ENCODE measurements around the gene PDIA3. TPM values are rescaled to one million over a fixed set of nuclear protein-coding genes. Genes with fewer than 3 reads are reported as not detected.

Gene PDIA3
- total and polyA plus RNA-seq, 2 of the 13 experiments (the other 11 are each of a cell fraction or from before 2014, with no cell fraction given): 238 to 433 TPM

DNA sequence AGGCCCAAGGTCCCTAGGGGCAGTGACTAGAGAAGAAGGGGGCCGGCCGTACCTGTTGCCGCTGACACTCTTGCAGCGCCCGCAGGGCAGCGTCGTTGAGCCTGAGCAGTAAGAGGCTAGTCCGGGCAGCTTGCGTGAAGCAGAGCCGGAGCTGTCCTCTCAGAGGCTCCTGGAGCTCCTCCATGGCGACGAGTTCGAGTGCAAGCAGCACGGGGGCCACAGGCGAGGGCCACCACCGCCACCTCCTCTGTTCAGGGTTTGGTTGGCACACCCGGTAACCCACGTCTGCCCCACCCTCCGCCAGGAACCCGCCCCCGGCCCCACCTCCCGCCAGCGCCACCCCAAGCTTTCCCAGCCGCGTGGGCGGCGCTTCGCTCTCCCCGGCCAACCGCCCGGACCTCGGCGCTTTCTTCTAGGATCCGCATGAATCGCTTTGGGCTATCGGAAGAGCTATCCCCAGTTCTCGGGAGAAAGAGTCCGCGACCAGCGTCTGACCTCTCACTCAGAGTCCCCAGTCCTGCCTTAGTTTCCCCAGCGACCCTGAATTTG lies 30.6 kb downstream of the PDIA3 start, which contains the start of gene ELL3 (continued):
- no peak for TF ChIP-seq ZNF484 (CRISPR knock-in tag; IDR thresholded peaks at IDR 0.05; ENCODE audit: borderline replicate concordance, low read depth)
- TF ChIP-seq NONO (IDR thresholded peaks at IDR 0.05): no peak
- TF ChIP-seq NONO (CRISPR knock-in tag; conservative IDR thresholded peaks at IDR 0.05): 0 out of 2 replicates have a peak, but pooled peaks have one; percentile 17
- TF ChIP-seq, protein P1, sequence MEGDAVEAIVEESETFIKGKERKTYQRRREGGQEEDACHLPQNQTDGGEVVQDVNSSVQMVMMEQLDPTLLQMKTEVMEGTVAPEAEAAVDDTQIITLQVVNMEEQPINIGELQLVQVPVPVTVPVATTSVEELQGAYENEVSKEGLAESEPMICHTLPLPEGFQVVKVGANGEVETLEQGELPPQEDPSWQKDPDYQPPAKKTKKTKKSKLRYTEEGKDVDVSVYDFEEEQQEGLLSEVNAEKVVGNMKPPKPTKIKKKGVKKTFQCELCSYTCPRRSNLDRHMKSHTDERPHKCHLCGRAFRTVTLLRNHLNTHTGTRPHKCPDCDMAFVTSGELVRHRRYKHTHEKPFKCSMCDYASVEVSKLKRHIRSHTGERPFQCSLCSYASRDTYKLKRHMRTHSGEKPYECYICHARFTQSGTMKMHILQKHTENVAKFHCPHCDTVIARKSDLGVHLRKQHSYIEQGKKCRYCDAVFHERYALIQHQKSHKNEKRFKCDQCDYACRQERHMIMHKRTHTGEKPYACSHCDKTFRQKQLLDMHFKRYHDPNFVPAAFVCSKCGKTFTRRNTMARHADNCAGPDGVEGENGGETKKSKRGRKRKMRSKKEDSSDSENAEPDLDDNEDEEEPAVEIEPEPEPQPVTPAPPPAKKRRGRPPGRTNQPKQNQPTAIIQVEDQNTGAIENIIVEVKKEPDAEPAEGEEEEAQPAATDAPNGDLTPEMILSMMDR (CRISPR knock-in tag; IDR thresholded peaks at IDR 0.05): 0 out of 2 replicates have a peak, but pooled peaks have one; percentile 4
- TF ChIP-seq ZNF770 (CRISPR knock-in tag; IDR thresholded peaks at IDR 0.05): no peak
- no peak for TF ChIP-seq FOXM1 (CRISPR knock-in tag; IDR thresholded peaks at IDR 0.05)
- no peak for TF ChIP-seq TBP (CRISPR knock-in tag; IDR thresholded peaks at IDR 0.05)
- no peak for TF ChIP-seq FOXC1 (CRISPR knock-in tag; IDR thresholded peaks at IDR 0.05; ENCODE audit: borderline replicate concordance)
- no peak for TF ChIP-seq ZNF30 (CRISPR knock-in tag; IDR thresholded peaks at IDR 0.05)
- TF ChIP-seq, protein P2, sequence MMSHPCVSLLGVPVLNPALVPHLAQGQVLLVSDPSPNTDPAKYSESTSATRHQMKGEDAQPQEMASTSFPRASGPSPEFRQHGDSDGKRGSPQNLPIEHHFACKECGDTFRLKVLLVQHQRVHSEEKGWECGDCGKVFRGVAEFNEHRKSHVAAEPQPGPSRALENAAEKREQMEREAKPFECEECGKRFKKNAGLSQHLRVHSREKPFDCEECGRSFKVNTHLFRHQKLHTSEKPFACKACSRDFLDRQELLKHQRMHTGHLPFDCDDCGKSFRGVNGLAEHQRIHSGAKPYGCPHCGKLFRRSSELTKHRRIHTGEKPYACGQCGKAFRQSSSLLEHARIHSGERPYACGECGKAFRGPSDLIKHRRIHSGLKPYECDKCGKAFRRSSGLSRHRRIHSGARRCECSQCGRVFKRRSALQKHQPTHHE (CRISPR knock-in tag; IDR thresholded peaks at IDR 0.05; ENCODE audit: borderline replicate concordance): no peak
- TF ChIP-seq KAT2B (IDR thresholded peaks at IDR 0.05; ENCODE audit: borderline replicate concordance, low read depth, low read length): no peak
- TF ChIP-seq ZNF441 (CRISPR knock-in tag; IDR thresholded peaks at IDR 0.05; ENCODE audit: borderline replicate concordance): no peak
- no peak for TF ChIP-seq REL (CRISPR knock-in tag; conservative IDR thresholded peaks at IDR 0.05)
- TF ChIP-seq ZNF83 (CRISPR knock-in tag; IDR thresholded peaks at IDR 0.05; ENCODE audit: borderline replicate concordance): no peak
- TF ChIP-seq ZNF629 (CRISPR knock-in tag; conservative IDR thresholded peaks at IDR 0.05): no peak
- TF ChIP-seq ZNF432 (CRISPR knock-in tag; IDR thresholded peaks at IDR 0.05; ENCODE audit: borderline replicate concordance): no peak
- TF ChIP-seq ZNF775 (CRISPR knock-in tag; IDR thresholded peaks at IDR 0.05; ENCODE audit: borderline replicate concordance): no peak
- no peak for TF ChIP-seq ZNF12 (CRISPR knock-in tag; IDR thresholded peaks at IDR 0.05)
- TF ChIP-seq SOX13 (IDR thresholded peaks at IDR 0.05): no peak
- TF ChIP-seq SOX13 (CRISPR knock-in tag; conservative IDR thresholded peaks at IDR 0.05 in 1 of 2, IDR thresholded peaks at IDR 0.05 in 1 of 2): no peak
- TF ChIP-seq, protein P3, sequence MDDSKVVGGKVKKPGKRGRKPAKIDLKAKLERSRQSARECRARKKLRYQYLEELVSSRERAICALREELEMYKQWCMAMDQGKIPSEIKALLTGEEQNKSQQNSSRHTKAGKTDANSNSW (CRISPR knock-in tag; IDR thresholded peaks at IDR 0.05; ENCODE audit: borderline replicate concordance): no peak
- peak; percentile 37; the same call in 1 of the 2 replicates for TF ChIP-seq ZFP36L1 (CRISPR knock-in tag; IDR thresholded peaks at IDR 0.05)
- TF ChIP-seq, protein P4, sequence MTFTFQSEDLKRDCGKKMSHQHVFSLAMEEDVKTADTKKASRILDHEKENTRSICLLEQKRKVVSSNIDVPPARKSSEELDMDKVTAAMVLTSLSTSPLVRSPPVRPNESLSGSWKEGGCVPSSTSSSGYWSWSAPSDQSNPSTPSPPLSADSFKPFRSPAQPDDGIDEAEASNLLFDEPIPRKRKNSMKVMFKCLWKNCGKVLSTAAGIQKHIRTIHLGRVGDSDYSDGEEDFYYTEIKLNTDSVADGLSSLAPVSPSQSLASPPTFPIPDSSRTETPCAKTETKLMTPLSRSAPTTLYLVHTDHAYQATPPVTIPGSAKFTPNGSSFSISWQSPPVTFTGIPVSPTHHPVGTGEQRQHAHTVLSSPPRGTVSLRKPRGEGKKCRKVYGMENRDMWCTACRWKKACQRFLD (CRISPR knock-in tag; IDR thresholded peaks at IDR 0.05; ENCODE audit: borderline replicate concordance): no peak
- TF ChIP-seq BRCA1 (CRISPR knock-in tag; IDR thresholded peaks at IDR 0.05): 0 out of 2 replicates have a peak, but pooled peaks have one; percentile 1

All from HepG2 (cell line).